ENCODE data around the gene ADIG.
"Not testable (repeated sequence)": the region's sequence is repeated elsewhere in the genome, so short reads cannot be mapped to it uniquely, and the experiment has no call there.

The ADIG gene

GRCh38 chr20:38569747-38570525, 11.1 kb upstream of the ADIG start:
- no peak for DNase-seq (ENCODE audit: low read depth in 2 of 3, low spot score in 1 of 3)

GRCh38 chr20:38573413-38573812, 7.6 kb upstream of the ADIG start:
- no peak for DNase-seq (ENCODE audit: low read depth in 2 of 3, low spot score in 1 of 3)

GRCh38 chr20:38579219-38579910, 1.6 kb upstream of the ADIG start:
- no peak for DNase-seq (ENCODE audit: low read depth in 2 of 3, low spot score in 1 of 3)

GRCh38 chr20:38579921-38580320, 1.1 kb upstream of the ADIG start:
- no peak for DNase-seq (ENCODE audit: low read depth in 2 of 3, low spot score in 1 of 3)

GRCh38 chr20:38581830-38582358, 897 bp downstream of the ADIG start:
- no peak for DNase-seq (ENCODE audit: low read depth in 2 of 3, low spot score in 1 of 3)

GRCh38 chr20:38583306-38583705, 2.3 kb downstream of the ADIG start:
- DNase-seq (ENCODE audit: low read depth in 2 of 3, low spot score in 1 of 3), result no peak

GRCh38 chr20:38584099-38584763, 3.2 kb downstream of the ADIG start:
- no peak for DNase-seq (ENCODE audit: low read depth in 2 of 3, low spot score in 1 of 3)

- DNase-seq (ENCODE audit: low read depth in 2 of 3, low spot score in 1 of 3), result no peak
Measured at GRCh38 chr20:38585404-38586180, 4.6 kb downstream of the ADIG start.

GRCh38 chr20:38586181-38586525, 5.2 kb downstream of the ADIG start:
- DNase-seq (ENCODE audit: low read depth in 2 of 3, low spot score in 1 of 3), result no peak

- no peak for DNase-seq (ENCODE audit: low read depth in 2 of 3, low spot score in 1 of 3)
Measured at GRCh38 chr20:38588303-38588702, 7.3 kb downstream of the ADIG start.

- DNase-seq (ENCODE audit: low read depth in 2 of 3, low spot score in 1 of 3), result no peak
Measured at GRCh38 chr20:38589351-38589750, 8.4 kb downstream of the ADIG start.

GRCh38 chr20:38589967-38590675, 9.1 kb downstream of the ADIG start:
- no peak for DNase-seq (ENCODE audit: low read depth in 2 of 3, low spot score in 1 of 3)

GRCh38 chr20:38590676-38591473, 9.9 kb downstream of the ADIG start:
- DNase-seq (ENCODE audit: low read depth in 2 of 3, low spot score in 1 of 3), result no peak

- DNase-seq (ENCODE audit: low read depth in 2 of 3, low spot score in 1 of 3), result no peak
Measured at GRCh38 chr20:38591474-38592410, 10.7 kb downstream of the ADIG start.

- DNase-seq (ENCODE audit: low read depth in 2 of 3, low spot score in 1 of 3), result not testable (repeated sequence)
Measured at GRCh38 chr20:38592411-38592790, 11.4 kb downstream of the ADIG start.

GRCh38 chr20:38594281-38594680, 13.3 kb downstream of the ADIG start:
- DNase-seq (ENCODE audit: low read depth in 2 of 3, low spot score in 1 of 3), result not testable (repeated sequence)

- not testable (repeated sequence) for DNase-seq (ENCODE audit: low read depth in 2 of 3, low spot score in 1 of 3)
Measured at GRCh38 chr20:38595886-38596285, 14.9 kb downstream of the ADIG start.

- no peak for DNase-seq (ENCODE audit: low read depth in 2 of 3, low spot score in 1 of 3)
Measured at GRCh38 chr20:38599410-38599882, 18.4 kb downstream of the ADIG start.

GRCh38 chr20:38600057-38600456, 19.1 kb downstream of the ADIG start:
- DNase-seq (ENCODE audit: low read depth in 2 of 3, low spot score in 1 of 3), result no peak

Measured in stimulated activated CD4-positive, alpha-beta T cell treated with anti-CD3 and anti-CD28 coated beads, Interleukin-12 subunit alpha, Interleukin-12 subunit beta, amount 100 ng/mL, for 48 hours (primary cell).